HCT116 (cell line): ENCODE data around the gene COL19A1.

Source experiments
- CEBPB ChIP-seq: IDR thresholded peaks from 2 replicates; pipeline ENCODE4 v1.6.1; 2012; ENCODE audit warnings: low read depth
- EGR1 ChIP-seq: IDR thresholded peaks from 2 replicates; pipeline ENCODE4 v1.6.1; 2012; ENCODE audit warnings: low read depth
- ELF1 ChIP-seq: IDR thresholded peaks from 2 replicates; pipeline ENCODE4 v1.6.1; 2012; ENCODE audit warnings: low read depth, borderline replicate concordance
- EZH2 ChIP-seq: fragments of 200-600 bp; sonication (generic); IDR thresholded peaks from 2 replicates; pipeline ENCODE4 v1.6.1; 2017; ENCODE audit warnings: antibody characterized with exemption, mixed run types
- EZH2phosphoT487 ChIP-seq: fragments of 200-600 bp; IDR thresholded peaks from 2 replicates; pipeline ENCODE4 v1.6.1; 2018; ENCODE audit warnings: antibody characterized with exemption, borderline replicate concordance
- JUND ChIP-seq: IDR thresholded peaks from 2 replicates; pipeline ENCODE4 v1.6.1; 2012
- POLR2A ChIP-seq: IDR thresholded peaks from 2 replicates; pipeline ENCODE4 v1.7.0; 2011; ENCODE audit warnings: borderline replicate concordance; ENCODE audit not compliant: insufficient read depth, insufficient read length; ENCODE audit errors: extremely low read depth
- SIN3A ChIP-seq: IDR thresholded peaks from 2 replicates; pipeline ENCODE4 v1.6.1; 2012; ENCODE audit warnings: low read depth
- TCF7L2 ChIP-seq: IDR thresholded peaks from 2 replicates; pipeline ENCODE4 v1.7.0; 2011; ENCODE audit warnings: borderline replicate concordance, inconsistent platforms; ENCODE audit not compliant: insufficient read depth, insufficient read length; ENCODE audit errors: extremely low read depth
- TF ChIP-seq, protein P1 (sequence below), 3 experiments: fragments of 200-600 bp in 1 of 3; sonication (generic) in 1 of 3; IDR thresholded peaks in 2 of 3; conservative IDR thresholded peaks in 1 of 3; 2 replicates each; pipeline ENCODE4 v1.5.1; 2012 to 2017; ENCODE audit warnings: low read depth in 2 of 3, low read length in 2 of 3, antibody characterized with exemption in 1 of 3, borderline replicate concordance in 1 of 3, control low read depth in 1 of 3, mild to moderate bottlenecking in 1 of 3, mixed read lengths in 1 of 3, mixed run types in 1 of 3, moderate library complexity in 1 of 3; ENCODE audit not compliant: insufficient read depth in 1 of 3
- TF ChIP-seq, protein P2 (sequence below): IDR thresholded peaks from 2 replicates; pipeline ENCODE4 v1.6.1; 2012; ENCODE audit warnings: low read depth

- TF ChIP-seq EGR1 = no peak
- TF ChIP-seq POLR2A = no peak
- TF ChIP-seq CEBPB = no peak
- TF ChIP-seq, protein P1, sequence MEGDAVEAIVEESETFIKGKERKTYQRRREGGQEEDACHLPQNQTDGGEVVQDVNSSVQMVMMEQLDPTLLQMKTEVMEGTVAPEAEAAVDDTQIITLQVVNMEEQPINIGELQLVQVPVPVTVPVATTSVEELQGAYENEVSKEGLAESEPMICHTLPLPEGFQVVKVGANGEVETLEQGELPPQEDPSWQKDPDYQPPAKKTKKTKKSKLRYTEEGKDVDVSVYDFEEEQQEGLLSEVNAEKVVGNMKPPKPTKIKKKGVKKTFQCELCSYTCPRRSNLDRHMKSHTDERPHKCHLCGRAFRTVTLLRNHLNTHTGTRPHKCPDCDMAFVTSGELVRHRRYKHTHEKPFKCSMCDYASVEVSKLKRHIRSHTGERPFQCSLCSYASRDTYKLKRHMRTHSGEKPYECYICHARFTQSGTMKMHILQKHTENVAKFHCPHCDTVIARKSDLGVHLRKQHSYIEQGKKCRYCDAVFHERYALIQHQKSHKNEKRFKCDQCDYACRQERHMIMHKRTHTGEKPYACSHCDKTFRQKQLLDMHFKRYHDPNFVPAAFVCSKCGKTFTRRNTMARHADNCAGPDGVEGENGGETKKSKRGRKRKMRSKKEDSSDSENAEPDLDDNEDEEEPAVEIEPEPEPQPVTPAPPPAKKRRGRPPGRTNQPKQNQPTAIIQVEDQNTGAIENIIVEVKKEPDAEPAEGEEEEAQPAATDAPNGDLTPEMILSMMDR (IDR thresholded peaks at IDR 0.05 in 2 of 3, conservative IDR thresholded peaks at IDR 0.05 in 1 of 3; ENCODE audit: borderline replicate concordance in 1 of 3, insufficient read depth in 1 of 3, low read depth in 2 of 3, low read length in 2 of 3) = no peak
- TF ChIP-seq, protein P2, sequence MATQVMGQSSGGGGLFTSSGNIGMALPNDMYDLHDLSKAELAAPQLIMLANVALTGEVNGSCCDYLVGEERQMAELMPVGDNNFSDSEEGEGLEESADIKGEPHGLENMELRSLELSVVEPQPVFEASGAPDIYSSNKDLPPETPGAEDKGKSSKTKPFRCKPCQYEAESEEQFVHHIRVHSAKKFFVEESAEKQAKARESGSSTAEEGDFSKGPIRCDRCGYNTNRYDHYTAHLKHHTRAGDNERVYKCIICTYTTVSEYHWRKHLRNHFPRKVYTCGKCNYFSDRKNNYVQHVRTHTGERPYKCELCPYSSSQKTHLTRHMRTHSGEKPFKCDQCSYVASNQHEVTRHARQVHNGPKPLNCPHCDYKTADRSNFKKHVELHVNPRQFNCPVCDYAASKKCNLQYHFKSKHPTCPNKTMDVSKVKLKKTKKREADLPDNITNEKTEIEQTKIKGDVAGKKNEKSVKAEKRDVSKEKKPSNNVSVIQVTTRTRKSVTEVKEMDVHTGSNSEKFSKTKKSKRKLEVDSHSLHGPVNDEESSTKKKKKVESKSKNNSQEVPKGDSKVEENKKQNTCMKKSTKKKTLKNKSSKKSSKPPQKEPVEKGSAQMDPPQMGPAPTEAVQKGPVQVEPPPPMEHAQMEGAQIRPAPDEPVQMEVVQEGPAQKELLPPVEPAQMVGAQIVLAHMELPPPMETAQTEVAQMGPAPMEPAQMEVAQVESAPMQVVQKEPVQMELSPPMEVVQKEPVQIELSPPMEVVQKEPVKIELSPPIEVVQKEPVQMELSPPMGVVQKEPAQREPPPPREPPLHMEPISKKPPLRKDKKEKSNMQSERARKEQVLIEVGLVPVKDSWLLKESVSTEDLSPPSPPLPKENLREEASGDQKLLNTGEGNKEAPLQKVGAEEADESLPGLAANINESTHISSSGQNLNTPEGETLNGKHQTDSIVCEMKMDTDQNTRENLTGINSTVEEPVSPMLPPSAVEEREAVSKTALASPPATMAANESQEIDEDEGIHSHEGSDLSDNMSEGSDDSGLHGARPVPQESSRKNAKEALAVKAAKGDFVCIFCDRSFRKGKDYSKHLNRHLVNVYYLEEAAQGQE = no peak
- no peak for TF ChIP-seq JUND
- no peak for TF ChIP-seq EZH2
- TF ChIP-seq ELF1 = no peak
- TF ChIP-seq SIN3A = no peak
- TF ChIP-seq TCF7L2 = no peak
- no peak for TF ChIP-seq EZH2phosphoT487
Measured at GRCh38 chr6:69933239-69933638, 66.9 kb downstream of the COL19A1 start.
